Measurements from ENCODE around the gene LDLRAD4.
A peak's percentile ranks its signal among the peaks of the same experiment; 100 is the strongest.
"Not testable (repeated sequence)": the region's sequence is repeated elsewhere in the genome, so short reads cannot be mapped to it uniquely, and the experiment has no call there.

LDLRAD4 gene

GRCh38 chr18:13462686-13463085, 244.1 kb downstream of the LDLRAD4 start:
- no peak for DNase-seq (ENCODE audit: low read depth in 2 of 2)

GRCh38 chr18:13463526-13464210, 245.1 kb downstream of the LDLRAD4 start:
- DNase-seq (ENCODE audit: low read depth in 2 of 2): no peak

GRCh38 chr18:13464432-13465123, 246.0 kb downstream of the LDLRAD4 start:
- peak; percentile 33 to 50 for DNase-seq (ENCODE audit: low read depth in 2 of 2)

GRCh38 chr18:13465124-13465446, 246.5 kb downstream of the LDLRAD4 start:
- no peak for DNase-seq (ENCODE audit: low read depth in 2 of 2)

GRCh38 chr18:13465476-13465875, 246.9 kb downstream of the LDLRAD4 start:
- no peak for DNase-seq (ENCODE audit: low read depth in 2 of 2)

DNA sequence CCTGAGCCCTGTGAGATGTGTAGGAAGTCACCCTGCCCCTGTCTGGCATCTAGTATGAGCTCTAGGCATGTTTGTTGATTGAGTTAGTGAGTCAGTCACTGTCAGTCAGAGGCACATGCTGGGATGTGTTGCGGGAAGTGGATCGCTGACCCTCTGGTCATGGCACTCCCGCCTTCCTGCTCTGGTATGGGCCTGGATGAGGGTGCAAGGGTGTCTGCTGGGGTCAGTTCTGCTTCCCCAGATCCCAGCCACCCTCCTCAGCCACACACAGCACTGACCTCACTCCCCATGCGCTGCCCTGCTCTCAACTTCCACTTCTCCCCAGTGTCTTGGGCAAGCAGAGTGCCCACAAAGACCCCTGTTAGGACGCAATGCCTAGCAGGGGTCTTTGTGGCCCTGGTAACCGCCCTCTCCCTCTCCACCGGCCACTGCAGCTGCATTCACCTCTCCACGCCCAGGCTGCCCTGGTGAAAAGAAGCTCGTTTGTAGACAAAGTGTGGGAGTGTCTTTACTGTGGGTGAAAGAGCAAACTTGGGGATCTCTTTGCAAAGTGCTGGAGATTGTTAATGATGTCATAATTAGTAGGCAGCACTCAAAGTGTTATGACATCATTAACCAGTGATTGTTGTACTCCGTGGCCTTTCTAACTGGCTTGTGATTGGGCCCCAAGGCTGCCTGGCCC, 252.1 kb downstream of the LDLRAD4 start:
- DNase-seq (ENCODE audit: low read depth in 2 of 2): no peak

GRCh38 chr18:13471198-13471845, 252.8 kb downstream of the LDLRAD4 start:
- no peak for DNase-seq (ENCODE audit: low read depth in 2 of 2)

- no peak for DNase-seq (ENCODE audit: low read depth in 2 of 2)
Measured at GRCh38 chr18:13471971-13472628, 253.5 kb downstream of the LDLRAD4 start.

DNA sequence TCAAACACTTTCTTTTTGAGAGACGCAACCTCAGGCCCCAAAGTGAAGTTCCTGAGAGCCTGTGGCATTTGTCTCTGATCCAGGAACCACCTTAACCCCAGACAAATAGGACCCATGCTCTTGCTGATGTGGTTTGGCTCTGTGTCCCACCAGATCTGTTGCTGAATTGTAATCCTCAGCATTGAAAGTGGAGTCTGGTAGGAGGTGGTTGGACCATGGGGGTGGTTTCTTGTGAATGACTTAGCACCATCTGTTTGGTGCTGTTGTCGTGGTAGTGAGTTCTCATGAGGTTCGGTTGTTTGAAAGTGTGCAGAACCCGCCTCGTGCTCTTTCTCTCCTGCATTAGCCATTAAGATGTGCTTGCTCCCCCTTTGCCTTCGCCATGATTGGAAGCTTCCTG, 255.2 kb downstream of the LDLRAD4 start:
- DNase-seq (ENCODE audit: low read depth in 2 of 2): no peak

DNA sequence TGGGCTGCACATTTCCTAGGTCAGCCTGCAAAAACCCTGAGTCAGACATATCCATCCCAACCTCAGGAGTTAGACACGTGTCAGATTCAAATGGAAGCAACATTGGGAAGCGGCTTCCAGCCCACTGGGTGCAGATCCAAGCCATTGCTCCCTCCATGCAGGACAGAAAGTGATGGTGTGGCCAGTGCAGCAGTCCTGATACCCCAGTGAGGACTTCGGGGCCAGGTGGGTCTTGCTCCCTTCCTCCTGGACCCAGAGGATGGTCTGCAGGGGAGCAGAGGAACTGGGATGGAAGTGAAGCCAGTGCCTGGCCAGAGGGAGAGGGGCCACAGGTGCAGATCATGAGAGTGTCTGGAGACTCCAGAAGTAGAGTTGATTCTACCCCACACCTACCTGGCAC, 255.8 kb downstream of the LDLRAD4 start:
- no peak for DNase-seq (ENCODE audit: low read depth in 2 of 2)

DNA sequence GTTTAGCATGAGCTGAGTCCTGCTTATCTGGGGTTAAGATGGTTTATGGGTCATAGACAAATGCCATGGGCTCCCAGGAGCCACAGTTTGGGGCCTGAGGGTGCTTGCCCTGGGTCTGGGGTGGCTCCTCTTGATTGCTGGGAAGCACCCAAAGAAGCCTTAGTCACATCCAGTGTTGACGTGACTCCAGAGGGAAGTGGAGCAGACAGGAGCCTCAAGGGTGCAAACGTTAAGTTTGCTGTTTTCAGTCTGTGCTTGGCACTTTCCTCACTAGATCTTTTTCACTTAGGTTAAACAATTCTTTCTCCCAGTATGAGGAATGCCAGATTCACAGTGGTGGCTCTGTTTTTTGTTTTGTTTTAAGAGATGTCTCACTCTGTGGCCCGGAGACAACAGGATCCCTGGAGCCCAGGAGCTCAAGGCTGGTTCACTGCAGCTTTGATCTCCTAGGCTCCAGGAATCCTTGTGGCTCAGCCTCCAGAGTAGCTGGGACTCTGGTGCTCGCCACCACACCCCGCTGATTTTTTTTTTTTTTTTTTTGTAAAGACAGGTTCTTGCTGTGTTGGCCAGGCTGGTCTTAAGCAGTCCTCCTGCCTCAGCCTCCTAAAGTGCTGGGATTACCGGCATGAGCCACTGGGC, 256.5 kb downstream of the LDLRAD4 start:
- no peak for DNase-seq (ENCODE audit: low read depth in 2 of 2)

DNA sequence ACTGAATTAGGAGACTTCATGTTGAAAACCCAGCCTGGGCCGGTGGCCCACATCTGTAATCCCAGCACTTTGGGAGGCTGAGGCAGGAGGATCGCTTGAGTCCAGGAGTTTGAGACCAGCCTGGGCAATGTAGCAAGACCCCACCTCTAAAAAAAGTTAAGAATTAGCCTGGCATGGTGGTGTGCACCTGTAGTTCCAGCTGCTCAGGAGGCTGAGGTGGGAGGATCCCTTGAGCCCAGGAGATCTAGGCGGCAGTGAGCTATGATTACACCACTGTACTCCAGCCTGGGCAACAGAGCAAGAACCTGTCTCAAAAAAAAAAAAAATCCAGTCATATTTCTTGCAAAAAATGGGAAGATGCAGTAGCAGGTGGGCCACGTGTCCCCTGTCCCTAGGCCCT, 257.8 kb downstream of the LDLRAD4 start:
- DNase-seq (ENCODE audit: low read depth in 2 of 2): not testable (repeated sequence)

DNA sequence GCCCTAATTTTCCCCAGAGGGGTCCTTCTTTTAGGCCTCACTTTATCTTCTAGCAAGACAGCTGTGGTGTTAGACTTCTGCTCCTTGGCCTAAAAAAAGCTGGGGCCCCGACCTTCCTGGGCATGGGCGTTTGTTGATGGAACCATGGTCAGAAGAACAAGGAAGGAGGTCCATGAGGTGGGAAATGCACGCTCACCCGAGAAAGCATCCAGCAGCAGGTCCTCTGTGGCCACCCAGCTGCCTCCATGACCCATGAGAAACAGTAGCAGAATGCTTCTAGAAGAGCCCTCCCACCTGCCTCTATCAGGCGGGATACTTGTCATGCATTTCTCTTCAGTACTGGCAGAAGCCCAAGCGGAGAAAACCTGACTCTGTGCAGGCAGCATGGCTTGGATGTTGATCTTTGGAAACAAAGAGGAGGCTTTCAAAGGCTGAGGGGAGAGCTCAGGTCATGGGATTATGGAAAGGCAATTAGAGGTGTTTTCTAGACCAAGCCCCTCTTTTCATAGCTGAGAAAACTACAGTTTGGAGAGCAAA, 258.7 kb downstream of the LDLRAD4 start:
- no peak for DNase-seq (ENCODE audit: low read depth in 2 of 2)

GRCh38 chr18:13480571-13481255, 262.2 kb downstream of the LDLRAD4 start:
- DNase-seq (ENCODE audit: low read depth in 2 of 2): no peak

GRCh38 chr18:13481331-13481730, 262.8 kb downstream of the LDLRAD4 start:
- no peak for DNase-seq (ENCODE audit: low read depth in 2 of 2)

- no peak for DNase-seq (ENCODE audit: low read depth in 2 of 2)
Measured at GRCh38 chr18:13481820-13482617, 263.5 kb downstream of the LDLRAD4 start.

GRCh38 chr18:13482618-13482945, 264.0 kb downstream of the LDLRAD4 start:
- no peak for DNase-seq (ENCODE audit: low read depth in 2 of 2)

- no peak for DNase-seq (ENCODE audit: low read depth in 2 of 2)
Measured at GRCh38 chr18:13483316-13484270, 265.0 kb downstream of the LDLRAD4 start.

GRCh38 chr18:13485182-13485581, 266.6 kb downstream of the LDLRAD4 start:
- no peak for DNase-seq (ENCODE audit: low read depth in 2 of 2)

Measured in activated CD4-positive, alpha-beta T cell treated with anti-CD3 and anti-CD28 coated beads for 24 hours (primary cell).